Cardiac septum (tissue), 1 donor: ENCODE measurements around the gene NMRK2. TPM values are rescaled to one million over a fixed set of nuclear protein-coding genes. Genes with fewer than 3 reads are reported as not detected.

ENCODE experiments used
- DNase-seq: peaks from one replicate; pipeline ENCODE4 v3.0.0-alpha.2; 2020; ENCODE audit warnings: low spot score
- intact Hi-C: fragments of 100-400 bp; cut with DNase I; formaldehyde crosslinking; loops from one replicate; pipeline ENCODE4 v1.14.0; 2022
- total RNA-seq: library from RNA; stranded (reverse); fragmentation: NEBNext Ultra II Directional; extraction: Animal tissue kit (Norgen Biotek cat#: 25700); gene quantifications from one replicate; pipeline ENCODE4 v1.2.1, GENCODE V29; 2021
- donor health status: DM: no; HTN: no; CAD: no.

NMRK2 gene
- total RNA-seq, 1 donor from 2014 or later: 568 TPM

GRCh38 chr19:3977242-3978143 lies 44.6 kb downstream of the NMRK2 start:
- intact Hi-C loops: no loop called here
- DNase-seq: no peak

- intact Hi-C loops: no loop called here
- DNase-seq: no peak
These were observed 45.3 kb downstream of the NMRK2 start for GRCh38 chr19:3978145-3978544.

- intact Hi-C loops: no loop called here
- no peak for DNase-seq
These were observed 46.4 kb downstream of the NMRK2 start for GRCh38 chr19:3979289-3979673.

- DNase-seq: no peak
- intact Hi-C loops: no loop called here
These were observed 46.9 kb downstream of the NMRK2 start for GRCh38 chr19:3979674-3980352.

GRCh38 chr19:3980353-3981251 lies 47.7 kb downstream of the NMRK2 start:
- DNase-seq: no peak
- intact Hi-C loops: no loop called here

- intact Hi-C loops: no loop called here
- DNase-seq: no peak
These were observed 48.5 kb downstream of the NMRK2 start for GRCh38 chr19:3981373-3981735.

GRCh38 chr19:3981736-3982681 lies 49.1 kb downstream of the NMRK2 start:
- intact Hi-C loops: no loop called here
- no peak for DNase-seq

- DNase-seq: no peak
- intact Hi-C loops: no loop called here
These were observed 50.1 kb downstream of the NMRK2 start for GRCh38 chr19:3982701-3983541.

- intact Hi-C loops: no loop called here
These were observed 50.7 kb downstream of the NMRK2 start for GRCh38 chr19:3983542-3983914.

GRCh38 chr19:3983936-3984583 lies 51.2 kb downstream of the NMRK2 start:
- no peak for DNase-seq
- intact Hi-C loops: loop anchor here (2.0 kb wide), 1 partner anchor 13 kb away; the partner anchor contains the start of gene DAPK3

More at GRCh38 chr19:3983542-3983914, 50.7 kb downstream of the NMRK2 start:
- DNase-seq: no peak

GRCh38 chr19:3984584-3984907 lies 51.7 kb downstream of the NMRK2 start:
- DNase-seq: no peak
- intact Hi-C loops: loop anchor here (2.0 kb wide), 1 partner anchor 14 kb away; the partner anchor contains the start of gene DAPK3

GRCh38 chr19:3984908-3985642 lies 52.2 kb downstream of the NMRK2 start, which contains the start of gene EEF2:
EEF2 (minus strand) TSS chr19:3985463; CDS start chr19:3985380, 83 bp downstream.
- intact Hi-C loops: loop anchor here (1.0 to 5.0 kb wide), 4 partner anchors 14 to 223 kb away; partner anchors contain the start of genes ANKRD24, APBA3, DAPK3 and MRPL54
- DNase-seq: peak; percentile 94

GRCh38 chr19:3985643-3986259 lies 52.9 kb downstream of the NMRK2 start:
- no peak for DNase-seq
- intact Hi-C loops: loop anchor here (1.0 to 5.0 kb wide), 4 partner anchors 15 to 223 kb away; partner anchors contain the start of genes ANKRD24, APBA3, DAPK3 and MRPL54

- DNase-seq: no peak
- intact Hi-C loops: loop anchor here (5.0 kb wide), 2 partner anchors 196 to 224 kb away; partner anchors contain the start of genes ANKRD24, APBA3, MRPL54 and SIRT6
These were observed 53.6 kb downstream of the NMRK2 start for GRCh38 chr19:3986260-3987041.
